ENCODE data around the gene IFT74.

IFT74 gene

DNA sequence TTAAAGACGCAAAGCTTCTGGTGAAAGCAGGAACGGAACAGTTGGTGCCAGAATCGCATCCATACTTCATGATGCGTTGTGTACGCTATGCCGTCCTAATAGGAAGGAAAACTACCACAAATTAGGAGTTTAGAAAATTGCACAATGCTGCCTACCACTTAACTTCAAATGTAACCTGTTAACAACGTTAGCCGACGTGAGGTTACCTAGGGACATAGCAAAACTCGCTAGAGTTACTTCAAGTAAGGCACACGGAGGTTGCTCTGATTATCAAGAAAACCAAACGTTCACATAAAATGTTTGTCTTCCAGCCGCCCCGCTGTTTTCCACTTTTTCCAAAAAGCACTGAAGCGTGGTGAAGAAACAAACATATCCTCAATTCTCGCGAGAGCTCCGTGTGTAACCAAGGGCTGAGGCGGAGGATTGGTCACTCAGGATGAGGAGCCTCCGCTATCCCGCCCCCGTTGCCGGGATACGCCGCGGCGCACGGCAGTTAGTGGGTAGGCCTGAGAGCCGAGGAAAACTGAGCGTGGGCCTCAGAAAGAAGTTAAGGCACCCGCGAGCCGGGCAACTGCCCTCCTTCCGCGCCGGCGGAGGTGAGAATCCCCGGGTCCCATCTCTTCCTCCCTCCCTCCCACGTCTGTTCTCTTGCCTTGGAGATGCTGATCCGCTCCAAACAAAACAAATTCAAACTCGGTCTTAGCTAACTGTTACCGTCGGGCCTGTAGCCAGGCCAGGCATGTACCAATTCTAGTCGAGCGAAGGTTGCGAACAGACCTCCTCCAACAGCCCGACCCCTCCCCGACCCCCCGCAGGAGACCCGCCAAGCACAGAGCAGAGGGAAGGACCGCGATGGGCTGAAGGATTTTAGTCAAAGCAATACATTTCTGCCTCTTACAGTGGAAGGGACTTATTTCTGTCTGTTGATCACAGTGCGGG lies at the start of gene IFT74:
Gene IFT74, plus strand, starts transcription at position 492 of the 939 bp plus-strand sequence. CDS start 5,556 bp downstream, outside the sequence.
- peak; percentile 93 to 94 for DNase-seq

DNA sequence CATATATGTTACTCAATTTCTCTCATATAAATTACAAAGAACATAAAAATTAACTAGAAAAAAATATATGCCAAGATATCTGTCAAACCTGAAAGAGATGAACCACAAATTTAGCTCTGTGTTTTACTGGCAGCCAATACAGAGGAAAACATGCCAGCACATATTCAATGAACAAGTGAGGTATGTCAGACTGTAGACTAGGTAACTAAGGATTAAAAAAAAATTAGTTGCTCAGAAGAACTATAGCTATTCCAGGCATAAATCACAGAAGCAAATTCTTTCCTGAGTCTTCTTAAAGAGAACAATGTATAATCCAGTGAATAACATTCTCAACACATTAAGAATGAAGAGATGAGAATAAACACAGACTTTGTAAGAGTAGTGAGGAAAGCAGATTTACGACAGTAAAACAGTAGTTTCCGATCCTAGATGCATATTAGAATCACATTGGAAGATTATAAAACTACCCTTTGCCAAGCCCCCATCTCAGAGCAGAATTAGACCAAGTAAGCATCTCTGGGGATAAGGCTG lies 43.0 kb upstream of the IFT74 start:
- no peak for DNase-seq

DNA sequence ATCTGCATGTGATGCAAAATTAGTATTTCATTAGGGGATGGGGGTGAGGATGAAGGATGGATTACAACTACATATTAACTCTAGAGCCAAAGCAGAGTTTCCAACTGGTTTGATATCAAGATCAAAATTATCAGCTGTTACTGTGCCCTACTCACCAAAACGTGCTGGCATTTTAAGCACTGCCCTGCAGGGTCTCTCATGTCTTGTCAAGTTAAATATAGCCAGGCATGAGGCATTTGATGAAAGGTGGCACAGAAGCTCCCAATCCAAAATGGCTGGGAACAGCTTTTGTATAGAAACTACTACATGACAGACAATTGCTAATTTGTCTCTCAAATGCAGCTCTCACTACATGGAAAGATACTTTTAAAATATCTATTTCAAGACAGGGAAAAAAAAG lies 36.5 kb upstream of the IFT74 start:
- no peak for DNase-seq

DNA sequence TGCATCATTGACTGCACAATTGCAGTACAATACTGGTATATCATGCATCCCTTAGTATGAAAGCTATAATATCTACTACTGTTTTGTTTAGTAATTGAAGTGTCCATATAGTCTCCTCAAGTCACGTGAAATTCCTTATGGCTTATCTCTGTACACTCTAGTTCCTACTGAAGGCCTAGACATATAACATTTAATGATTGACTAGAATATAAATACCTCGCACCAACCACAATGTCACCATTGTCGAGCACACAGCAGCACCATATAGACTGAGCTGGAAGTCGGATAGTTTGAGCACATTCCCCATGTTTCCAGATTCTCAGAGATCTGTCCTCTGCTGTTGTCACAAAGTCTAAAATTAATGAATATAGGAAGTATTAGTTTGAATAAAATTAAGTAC lies 30.6 kb upstream of the IFT74 start:
- DNase-seq, result no peak

DNA sequence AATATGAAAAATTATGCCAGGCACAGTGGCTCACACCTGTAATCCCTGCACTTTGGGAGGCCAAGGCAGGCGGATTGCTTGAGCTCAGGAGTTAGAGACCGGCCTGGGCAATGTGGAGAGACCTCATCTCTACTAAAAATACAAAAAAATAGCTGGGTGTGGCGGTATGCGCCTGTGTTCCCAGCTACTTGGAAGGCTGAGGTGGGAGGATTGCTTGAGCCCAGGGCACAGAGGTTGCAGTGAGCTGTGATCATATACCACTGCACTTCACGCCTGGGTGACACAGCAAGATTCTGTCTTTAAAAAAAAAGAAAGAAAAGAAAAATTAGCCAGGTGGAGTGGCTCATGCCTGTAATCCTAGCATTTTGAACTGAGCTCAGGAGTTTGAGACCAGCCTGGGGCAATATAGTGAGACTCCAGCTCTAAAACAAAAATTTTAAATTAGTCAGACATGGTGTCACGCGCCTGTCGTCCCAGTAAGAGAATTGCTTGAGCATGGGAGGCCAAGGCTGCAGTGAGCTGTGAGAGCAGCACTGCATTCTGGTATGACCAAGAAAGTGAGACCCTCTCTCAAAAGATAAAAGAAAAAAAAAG lies 27.2 kb upstream of the IFT74 start:
- no peak for DNase-seq

DNA sequence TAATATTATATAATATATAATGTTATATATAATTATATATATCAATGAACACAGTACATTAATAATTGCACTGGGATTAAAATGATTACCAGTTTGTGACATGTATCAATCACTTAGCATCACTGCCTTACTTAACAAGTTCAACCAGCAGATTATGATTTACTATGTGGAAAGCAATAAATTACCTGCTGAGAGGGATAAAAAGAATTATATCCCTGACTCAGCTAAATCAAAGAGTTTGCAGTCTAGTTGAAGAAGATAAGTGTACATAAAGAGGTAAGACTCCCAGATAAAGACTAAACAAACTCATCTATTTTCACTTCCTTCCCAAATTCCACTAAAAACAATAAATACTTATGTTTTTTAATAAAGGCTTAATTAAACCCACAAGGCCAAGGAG lies 20.4 kb upstream of the IFT74 start:
- no peak for DNase-seq

DNA sequence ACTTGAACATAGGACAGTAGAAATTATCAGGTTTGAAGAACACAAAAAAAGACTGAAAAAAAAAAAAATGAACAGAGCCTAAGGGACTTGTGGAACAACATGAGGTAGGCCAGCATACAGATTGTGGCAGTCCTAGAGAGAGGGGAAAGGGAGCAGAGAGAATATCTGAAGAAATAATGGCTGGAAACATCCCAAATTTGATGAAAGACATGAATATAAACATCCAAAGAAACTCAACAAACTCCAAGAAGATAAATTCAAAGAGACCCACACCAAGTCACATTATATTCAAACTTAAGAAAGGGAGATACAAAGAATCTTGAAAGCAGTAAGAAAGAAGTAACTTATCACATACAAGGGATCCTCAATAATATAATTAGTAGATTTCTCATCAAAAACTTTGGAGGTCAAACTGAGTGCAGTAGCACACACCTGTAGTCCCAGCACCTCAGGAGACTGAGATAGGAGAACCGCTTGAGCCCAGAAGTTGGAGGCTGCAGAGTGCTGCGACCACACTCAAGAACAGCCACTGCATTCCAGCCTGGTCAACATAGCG lies 18.3 kb upstream of the IFT74 start:
- no peak for DNase-seq

DNA sequence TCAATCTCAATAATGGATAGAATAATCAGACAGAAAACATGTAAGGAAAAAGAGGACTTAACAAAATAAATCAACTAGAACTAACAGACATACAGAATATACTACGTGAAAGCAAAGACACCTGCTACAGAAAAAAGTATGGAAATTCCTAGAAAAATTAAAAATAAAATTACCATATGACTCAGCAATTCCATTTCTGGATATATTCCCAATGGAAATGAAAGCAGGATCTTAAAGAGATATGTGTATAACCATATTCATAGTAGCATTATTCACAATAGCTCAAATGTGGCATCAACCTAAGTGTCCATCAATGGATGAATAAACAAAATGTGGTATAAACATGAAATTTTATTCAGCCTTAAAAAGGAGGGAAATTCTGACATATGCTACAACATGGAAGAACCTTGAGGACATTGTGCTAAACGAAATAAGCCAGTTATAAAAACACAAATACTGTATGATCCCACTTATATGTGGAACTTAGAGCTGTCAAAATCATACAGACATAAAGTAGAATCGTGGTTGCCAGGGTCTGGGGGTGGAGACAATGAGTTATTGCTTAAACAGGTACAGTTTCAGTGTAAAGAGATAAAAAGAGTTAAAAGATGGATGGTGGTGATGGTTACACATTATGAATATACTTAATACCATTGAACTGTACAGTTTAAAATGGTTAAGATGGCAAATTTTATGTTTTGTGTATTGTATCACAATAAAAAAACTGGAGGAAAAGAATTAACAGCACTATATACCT lies 16.1 kb upstream of the IFT74 start:
- DNase-seq, result no peak

DNA sequence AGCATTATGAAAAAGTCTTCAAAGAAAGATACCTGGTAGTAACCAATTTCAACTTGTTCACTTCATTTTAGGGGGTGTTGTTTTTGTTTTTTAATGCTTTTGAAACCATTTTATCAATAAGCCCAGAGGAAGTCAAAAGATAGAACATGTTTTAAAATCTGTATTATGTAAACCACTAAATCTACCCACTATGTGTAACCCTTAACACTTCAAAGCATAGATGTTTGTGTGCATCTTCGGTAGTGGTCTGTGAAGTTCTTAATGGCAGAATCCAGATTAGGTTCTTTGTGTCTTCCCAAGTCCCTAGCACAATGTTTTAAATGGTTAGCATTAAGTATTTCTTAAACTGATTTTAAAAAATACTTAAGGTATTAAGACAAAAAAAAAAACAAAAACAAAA lies 15.4 kb upstream of the IFT74 start:
- DNase-seq, result no peak

DNA sequence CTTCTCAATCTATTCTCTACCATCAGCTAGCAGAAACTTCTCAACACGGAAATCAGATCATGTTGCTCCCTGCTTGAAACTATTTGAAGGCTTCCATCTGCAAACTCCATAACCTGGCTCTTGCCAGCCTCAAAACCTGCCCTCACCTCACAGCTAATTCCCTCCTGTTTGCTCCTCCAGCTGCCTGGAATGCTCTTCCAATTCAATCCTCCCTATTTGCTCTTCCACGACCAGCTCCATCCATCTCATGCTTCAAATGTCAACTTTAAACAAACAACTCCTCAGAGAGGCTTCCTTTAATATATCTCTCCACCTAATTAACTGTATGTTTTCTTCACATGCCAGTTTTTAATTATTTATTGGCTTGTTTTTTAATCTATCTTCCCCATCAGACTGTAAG lies 10.6 kb upstream of the IFT74 start:
- no peak for DNase-seq

DNA sequence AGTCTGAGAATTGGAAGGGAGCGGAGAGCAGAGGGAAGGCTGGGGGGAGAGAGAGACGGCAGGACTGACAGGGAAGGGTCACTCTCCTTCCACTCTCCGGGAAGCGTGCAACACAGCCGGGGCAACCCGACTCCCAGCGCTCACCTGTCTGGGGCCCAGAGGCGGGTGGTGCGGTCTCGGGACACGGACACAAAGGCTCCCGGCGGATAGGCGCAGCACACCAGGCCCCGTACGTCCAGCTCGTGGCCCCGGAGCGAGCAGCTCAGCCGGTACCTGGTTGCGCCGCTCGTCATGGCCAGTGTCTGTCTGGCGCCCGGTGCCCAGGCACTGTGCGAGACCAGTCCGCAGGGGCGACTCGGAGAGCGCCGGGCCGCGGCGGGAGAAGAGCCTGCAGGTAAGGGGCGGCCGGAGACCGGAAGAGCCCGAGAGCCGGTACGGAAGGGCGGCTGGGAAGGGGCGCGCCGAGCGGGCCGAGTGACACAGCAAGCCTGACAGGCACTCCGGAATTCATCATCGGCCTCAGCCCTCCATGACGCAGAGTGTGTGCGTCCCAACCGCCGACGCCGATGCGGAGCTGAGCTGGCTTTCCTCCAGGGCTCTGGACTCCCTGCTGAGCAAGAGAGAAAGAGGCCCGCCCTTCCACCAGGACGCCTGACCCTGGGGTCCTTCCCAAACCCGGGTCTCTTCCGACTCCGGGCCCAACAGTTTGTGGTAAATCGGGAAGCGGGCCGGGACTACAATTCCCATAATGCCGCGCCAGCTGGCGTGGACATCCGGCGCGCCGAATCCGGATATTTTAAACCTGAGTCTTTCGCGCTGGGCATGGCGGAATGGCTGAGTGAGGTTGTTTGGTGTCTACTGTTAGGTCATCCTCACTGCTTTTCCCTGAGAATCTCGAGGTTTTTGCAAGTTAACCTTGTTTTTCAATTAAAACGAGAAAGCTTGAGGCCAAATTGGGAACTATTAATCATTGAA lies 9.2 kb upstream of the IFT74 start, which contains the start of gene PLAA:
Gene PLAA, minus strand, starts transcription at position 490 of the 975 bp plus-strand sequence. Its CDS starts 197 bp downstream, at position 293.
- DNase-seq, result peak; percentile 88 to 90

DNA sequence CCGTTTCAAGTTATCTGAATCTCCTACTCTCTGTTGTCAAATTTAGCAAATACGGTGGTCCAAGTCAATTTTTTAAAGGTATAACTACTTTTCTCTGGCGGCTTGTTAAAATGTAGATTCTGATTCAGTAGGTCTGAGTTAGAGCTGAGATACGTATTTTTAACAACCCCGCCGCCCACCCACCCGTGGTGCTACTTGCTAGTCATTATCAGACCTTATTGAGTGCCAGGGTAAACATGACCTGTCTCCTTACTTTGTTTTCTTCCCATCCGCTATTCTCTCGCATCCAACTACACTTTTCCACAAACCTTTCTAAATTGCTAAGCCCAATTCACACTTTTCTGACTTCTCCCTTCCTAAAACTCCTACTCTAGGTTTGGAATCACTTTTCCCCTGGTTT lies 8.5 kb upstream of the IFT74 start:
- peak; percentile 53 to 60 for DNase-seq

DNA sequence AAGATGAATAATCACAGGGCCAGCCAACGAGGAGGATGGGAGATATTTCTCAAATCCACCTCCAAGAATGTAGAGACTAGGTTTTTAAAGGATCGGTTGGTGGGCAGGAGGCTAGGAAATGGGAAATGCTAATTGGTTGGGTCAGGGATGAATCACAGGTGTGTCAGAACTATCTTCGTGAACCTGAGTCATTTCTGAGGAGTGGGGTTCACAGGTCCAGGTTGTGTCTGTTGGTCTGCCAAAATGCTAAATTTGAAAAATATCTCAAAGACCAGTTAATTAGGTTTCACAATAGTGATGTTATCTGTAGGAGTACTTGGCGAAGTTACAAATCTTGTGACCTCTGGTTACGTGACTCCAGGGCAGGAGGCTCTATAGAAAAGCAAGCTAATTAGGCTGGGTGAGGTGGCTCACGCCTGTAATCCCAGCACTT lies 6.6 kb upstream of the IFT74 start:
- DNase-seq, result no peak

DNA sequence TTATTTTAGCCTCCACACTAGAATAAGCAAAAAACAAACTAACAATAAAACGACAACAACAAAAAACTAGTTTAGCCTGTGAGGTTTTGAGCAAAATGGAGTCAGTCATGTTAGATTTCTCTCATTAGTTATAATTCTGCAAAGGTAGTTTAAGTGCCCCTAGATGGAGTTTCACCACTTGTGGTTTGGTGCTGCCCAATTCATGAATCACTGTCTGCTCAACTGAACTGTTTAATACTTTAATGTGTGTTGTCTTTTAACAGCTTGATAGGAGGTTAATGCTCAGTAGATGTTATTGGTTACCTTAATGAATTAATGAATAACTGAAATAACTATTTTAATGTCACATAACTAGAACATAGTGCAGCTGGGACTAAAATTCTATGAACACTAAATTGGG lies 5.7 kb upstream of the IFT74 start:
- DNase-seq, result no peak

DNA sequence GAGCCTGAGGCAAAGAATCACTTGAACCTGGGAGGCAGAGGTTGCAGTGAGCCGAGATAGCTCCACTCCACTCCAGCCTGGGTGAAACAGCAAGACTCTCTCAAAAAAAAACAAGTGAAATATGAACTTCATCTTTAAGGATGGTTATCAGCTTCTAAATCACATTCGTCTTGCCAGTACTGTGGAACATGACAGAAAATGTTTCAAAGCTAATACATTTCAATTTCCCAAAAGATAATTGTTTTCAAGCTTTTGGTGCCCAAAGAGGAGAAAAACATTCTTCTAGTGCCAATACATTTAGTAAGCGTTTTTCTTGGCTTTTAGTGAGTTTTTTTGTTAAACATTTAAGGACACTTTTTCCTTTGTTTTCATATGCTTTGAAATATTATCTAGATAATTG lies 4.4 kb upstream of the IFT74 start:
- DNase-seq, result no peak

DNA sequence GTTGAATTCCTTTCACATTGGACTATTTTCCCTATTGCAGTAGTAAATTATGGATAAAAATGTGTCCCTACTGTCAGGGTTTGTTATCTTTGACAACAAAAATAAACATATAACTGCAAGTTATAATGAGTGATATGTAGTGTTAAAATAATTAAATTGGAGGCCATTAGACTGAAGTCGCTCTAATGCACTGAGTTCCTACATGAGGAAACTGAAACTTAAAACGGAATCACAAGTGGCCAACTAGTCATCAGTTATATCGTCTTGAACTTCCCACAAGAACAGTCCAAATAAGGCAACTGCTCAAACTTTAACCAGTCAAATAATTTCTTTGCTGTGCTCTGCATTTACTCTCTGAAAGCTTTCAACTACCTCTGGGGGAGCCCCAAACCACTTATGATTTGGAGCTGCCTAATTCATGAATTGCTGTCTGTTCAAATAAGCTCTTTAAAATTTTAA lies 2.1 kb upstream of the IFT74 start:
- no peak for DNase-seq

DNA sequence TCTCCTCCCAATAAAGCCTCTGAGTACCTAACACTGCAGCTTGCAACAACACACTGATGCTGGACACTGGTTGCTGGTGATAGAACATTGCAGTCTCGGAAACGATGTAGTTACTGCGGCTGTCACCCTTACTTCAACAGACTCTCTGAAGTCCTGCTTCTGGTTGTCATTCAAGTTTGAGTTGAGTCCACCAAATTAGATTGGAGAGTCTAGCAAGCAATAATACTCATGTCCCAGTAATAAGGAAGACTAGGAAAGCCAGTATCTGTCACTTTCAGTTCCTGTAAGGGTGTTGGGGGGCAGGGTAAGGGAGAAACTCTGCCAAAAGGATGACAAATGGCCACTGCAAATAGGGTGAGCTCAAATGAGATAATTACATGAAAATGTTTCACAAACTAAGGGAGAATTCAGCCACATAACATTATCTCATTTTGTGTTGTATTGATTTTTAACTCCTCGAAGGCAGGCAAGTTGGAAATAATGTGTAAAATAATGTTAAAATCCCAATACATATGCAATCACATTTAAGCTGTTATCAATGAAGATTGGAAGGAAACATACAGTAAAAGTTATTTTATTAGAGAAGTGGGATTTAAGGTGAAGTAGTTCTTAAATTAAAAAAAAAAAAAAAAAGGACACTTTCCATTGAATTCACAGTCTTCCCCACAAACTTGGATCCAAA lies 849 bp upstream of the IFT74 start:
- no peak for DNase-seq

DNA sequence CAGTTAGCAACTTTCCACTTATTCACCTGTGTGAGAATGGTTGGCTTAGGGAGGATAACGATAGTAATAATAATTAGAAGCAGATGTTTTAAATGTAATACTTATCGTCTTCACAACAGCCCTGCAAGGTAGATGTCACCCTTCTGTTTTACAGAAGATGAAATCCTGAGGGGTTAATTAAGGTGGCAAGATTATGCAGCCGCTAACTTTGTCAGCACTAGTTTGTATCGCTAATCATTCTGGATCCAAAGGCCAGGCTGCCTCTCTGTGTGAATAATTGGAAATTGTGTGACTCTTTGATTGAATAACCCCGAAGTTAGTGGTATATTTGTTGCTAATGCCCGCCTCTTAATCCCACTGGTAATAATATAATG lies 635 bp downstream of the IFT74 start:
- DNase-seq, result no peak

DNA sequence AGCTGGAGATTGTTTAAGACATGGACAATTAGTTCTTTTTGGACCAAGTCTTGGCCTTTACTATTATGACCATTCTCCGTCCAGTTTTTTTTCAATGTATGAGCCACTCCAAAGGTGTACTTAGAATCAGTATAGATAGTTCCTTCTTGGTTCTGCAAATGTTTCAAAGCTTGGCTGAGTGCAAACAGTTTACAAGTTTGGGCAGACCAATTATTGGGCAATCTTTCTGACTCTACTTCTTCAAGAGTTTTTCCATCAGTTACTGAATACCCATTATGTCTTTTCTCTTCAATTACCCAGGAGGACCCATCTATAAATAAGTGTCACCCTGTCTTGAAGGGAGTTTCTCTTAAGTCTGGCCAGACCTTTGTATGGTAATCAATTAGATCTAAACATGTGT lies 15.5 kb downstream of the IFT74 start:
- no peak for DNase-seq

DNA sequence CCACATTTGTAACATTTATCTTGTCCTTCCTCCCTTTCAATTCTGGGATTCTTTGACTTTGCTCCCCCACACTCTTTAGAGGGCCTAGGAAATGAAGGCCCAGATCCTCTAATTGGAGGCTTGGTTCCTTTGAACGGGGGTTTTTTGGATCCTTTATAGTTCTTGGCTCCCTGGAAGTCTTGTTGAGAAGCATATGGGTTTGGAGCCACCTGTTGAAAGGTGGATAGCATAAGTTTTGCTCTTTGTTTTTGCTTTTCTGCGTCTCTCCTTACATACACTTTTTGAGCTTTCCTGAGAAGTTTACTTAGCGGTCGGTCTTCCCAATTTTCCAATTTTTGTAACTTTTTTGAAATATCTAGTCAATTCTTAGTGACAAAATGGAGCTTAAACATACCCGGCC lies 17.8 kb downstream of the IFT74 start:
- DNase-seq, result no peak

DNA sequence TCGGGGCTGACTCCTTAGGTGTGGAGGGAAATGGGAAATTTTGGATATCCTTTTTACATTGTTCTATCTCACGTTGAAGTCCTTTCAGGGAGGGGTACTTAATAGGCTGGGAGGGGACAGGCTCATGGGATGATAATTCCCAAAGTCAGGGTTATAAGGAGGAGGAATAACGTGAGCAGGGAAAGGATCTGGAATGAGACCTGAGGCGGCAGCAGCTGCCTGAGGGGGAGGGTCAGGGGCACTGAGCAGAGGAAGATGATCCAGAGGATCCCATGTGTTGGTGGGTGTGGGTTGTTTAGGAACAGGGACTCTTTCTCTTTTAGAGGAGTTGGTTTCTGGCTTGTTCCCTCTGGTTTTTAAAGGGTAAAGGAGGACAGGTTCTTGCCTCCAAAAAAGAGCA lies 18.7 kb downstream of the IFT74 start:
- DNase-seq, result no peak

All from activated T-cell treated with anti-CD3 and anti-CD28 coated beads, Interleukin-2, amount 50 U/mL, for 48 hours (primary cell).